ENCODE data around the gene DCC. TPM values are rescaled to one million over a fixed set of nuclear protein-coding genes. Genes with fewer than 3 reads are reported as not detected.

Gene DCC
- total RNA-seq, 1 donor from 2014 or later, result 14.7 TPM

GRCh38 chr18:53254265-53254664, 914.3 kb downstream of the DCC start:
- H3K9me3 Mint-ChIP-seq (ENCODE audit: unreplicated experiment), result no peaks in the 10 kb centered on the region
- no peak overlapping the region for H3K27ac Mint-ChIP-seq (ENCODE audit: unreplicated experiment)
- TF ChIP-seq, protein P1, sequence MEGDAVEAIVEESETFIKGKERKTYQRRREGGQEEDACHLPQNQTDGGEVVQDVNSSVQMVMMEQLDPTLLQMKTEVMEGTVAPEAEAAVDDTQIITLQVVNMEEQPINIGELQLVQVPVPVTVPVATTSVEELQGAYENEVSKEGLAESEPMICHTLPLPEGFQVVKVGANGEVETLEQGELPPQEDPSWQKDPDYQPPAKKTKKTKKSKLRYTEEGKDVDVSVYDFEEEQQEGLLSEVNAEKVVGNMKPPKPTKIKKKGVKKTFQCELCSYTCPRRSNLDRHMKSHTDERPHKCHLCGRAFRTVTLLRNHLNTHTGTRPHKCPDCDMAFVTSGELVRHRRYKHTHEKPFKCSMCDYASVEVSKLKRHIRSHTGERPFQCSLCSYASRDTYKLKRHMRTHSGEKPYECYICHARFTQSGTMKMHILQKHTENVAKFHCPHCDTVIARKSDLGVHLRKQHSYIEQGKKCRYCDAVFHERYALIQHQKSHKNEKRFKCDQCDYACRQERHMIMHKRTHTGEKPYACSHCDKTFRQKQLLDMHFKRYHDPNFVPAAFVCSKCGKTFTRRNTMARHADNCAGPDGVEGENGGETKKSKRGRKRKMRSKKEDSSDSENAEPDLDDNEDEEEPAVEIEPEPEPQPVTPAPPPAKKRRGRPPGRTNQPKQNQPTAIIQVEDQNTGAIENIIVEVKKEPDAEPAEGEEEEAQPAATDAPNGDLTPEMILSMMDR (IDR thresholded peaks at IDR 0.05; ENCODE audit: unreplicated experiment), result no peak

DNA sequence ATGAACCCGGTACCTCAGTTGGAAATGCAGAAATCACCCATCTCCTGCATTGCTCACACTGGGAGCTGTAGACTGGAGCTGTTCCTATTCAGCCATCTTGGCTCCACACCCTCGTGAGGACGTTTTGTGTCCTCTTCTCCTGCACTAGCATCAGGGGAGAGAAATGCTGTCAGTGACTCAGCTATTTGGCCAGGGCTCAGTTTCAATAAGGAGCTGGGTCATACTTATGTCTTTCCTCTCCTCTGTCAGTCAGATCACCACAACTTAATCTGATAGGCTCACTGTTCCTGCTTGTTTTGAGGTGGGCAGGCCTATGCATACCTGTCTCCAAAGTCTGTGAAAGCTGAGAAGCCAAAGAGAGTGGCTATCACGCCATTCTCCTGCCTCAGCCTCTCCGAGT, 921.2 kb downstream of the DCC start:
- no peaks in the 10 kb centered on the region for H3K9me3 Mint-ChIP-seq (ENCODE audit: unreplicated experiment)
- no peak overlapping the region for H3K4me3 Mint-ChIP-seq (ENCODE audit: unreplicated experiment)
- H3K4me1 Mint-ChIP-seq (ENCODE audit: unreplicated experiment), result no peaks in the 10 kb centered on the region
- H3K36me3 Mint-ChIP-seq (ENCODE audit: low read depth, unreplicated experiment), result no peaks in the 10 kb centered on the region
- no peak overlapping the region for H3K27ac Mint-ChIP-seq (ENCODE audit: unreplicated experiment)
- no peak for DNase-seq (ENCODE audit: low spot score)
- TF ChIP-seq, protein P1 (IDR thresholded peaks at IDR 0.05; ENCODE audit: unreplicated experiment), result no peak
- H3K27me3 Mint-ChIP-seq (ENCODE audit: unreplicated experiment), result no peaks in the 10 kb centered on the region

More at GRCh38 chr18:53254265-53254664, 914.3 kb downstream of the DCC start:
- Mint-ChIP-seq H3K4me3 (ENCODE audit: unreplicated experiment) (no peak overlapping the region), H3K27me3 (ENCODE audit: unreplicated experiment) (no peaks in the 10 kb centered on the region), H3K4me1 (ENCODE audit: unreplicated experiment) (no peaks in the 10 kb centered on the region), H3K36me3 (ENCODE audit: low read depth, unreplicated experiment) (no peaks in the 10 kb centered on the region)
- no peak for DNase-seq (ENCODE audit: low spot score)

- DNase-seq (ENCODE audit: low spot score), result no peak
- TF ChIP-seq, protein P1 (IDR thresholded peaks at IDR 0.05; ENCODE audit: unreplicated experiment), result no peak
- no peaks in the 10 kb centered on the region for H3K9me3 Mint-ChIP-seq (ENCODE audit: unreplicated experiment)
- no peak overlapping the region for H3K27ac Mint-ChIP-seq (ENCODE audit: unreplicated experiment)
- no peaks in the 10 kb centered on the region for H3K36me3 Mint-ChIP-seq (ENCODE audit: low read depth, unreplicated experiment)
- H3K4me1 Mint-ChIP-seq (ENCODE audit: unreplicated experiment), result no peaks in the 10 kb centered on the region
- H3K27me3 Mint-ChIP-seq (ENCODE audit: unreplicated experiment), result no peaks in the 10 kb centered on the region
- H3K4me3 Mint-ChIP-seq (ENCODE audit: unreplicated experiment), result no peak overlapping the region
Observed at GRCh38 chr18:53266850-53267249, 926.9 kb downstream of the DCC start.

DNA sequence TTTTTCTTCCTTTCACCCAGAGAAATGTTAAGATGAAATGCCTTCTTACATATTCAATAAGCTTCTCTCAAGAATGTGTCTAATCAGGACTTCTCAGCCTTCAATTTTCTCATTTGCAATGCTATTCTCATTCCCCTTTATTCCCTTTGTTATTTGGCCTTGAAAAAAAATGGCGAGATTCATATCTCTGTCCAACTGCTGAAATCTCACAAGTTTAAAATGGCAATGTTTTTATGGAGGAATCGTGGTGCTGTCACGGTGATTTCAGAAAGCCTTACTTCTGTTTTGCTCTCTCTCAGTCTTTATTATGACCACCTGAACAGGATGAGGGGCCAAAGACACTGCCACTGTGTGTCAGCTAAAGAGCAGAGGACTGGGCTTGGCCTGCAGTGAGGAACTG, 928.5 kb downstream of the DCC start:
- TF ChIP-seq, protein P1 (IDR thresholded peaks at IDR 0.05; ENCODE audit: unreplicated experiment), result no peak
- DNase-seq (ENCODE audit: low spot score), result no peak
- H3K36me3 Mint-ChIP-seq (ENCODE audit: low read depth, unreplicated experiment), result no peaks in the 10 kb centered on the region
- no peak overlapping the region for H3K27ac Mint-ChIP-seq (ENCODE audit: unreplicated experiment)
- no peaks in the 10 kb centered on the region for H3K9me3 Mint-ChIP-seq (ENCODE audit: unreplicated experiment)
- no peak overlapping the region for H3K4me3 Mint-ChIP-seq (ENCODE audit: unreplicated experiment)
- no peaks in the 10 kb centered on the region for H3K27me3 Mint-ChIP-seq (ENCODE audit: unreplicated experiment)
- H3K4me1 Mint-ChIP-seq (ENCODE audit: unreplicated experiment), result no peaks in the 10 kb centered on the region

DNA sequence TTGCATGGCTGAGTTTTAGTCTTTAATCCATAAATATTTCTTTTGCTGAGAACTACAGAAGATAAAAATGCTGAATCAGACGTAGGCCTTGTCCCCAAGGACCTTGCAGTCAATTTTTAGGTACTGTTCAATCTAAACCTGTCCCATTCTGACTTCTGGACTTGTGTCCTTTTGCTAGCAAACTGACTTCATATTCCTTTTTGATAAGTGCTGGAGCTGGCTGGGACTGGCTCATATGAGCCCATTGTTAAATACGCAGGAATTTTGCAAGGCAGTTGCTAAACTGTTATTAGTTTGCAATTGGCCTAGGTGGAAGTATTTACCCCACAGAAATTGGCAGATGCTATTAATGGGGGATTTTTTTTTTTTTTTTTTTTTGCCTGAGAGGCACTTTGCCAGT, 941.4 kb downstream of the DCC start:
- no peaks in the 10 kb centered on the region for H3K9me3 Mint-ChIP-seq (ENCODE audit: unreplicated experiment)
- H3K27me3 Mint-ChIP-seq (ENCODE audit: unreplicated experiment), result no peaks in the 10 kb centered on the region
- H3K36me3 Mint-ChIP-seq (ENCODE audit: low read depth, unreplicated experiment), result no peaks in the 10 kb centered on the region
- no peak overlapping the region for H3K27ac Mint-ChIP-seq (ENCODE audit: unreplicated experiment)
- no peak for DNase-seq (ENCODE audit: low spot score)
- H3K4me3 Mint-ChIP-seq (ENCODE audit: unreplicated experiment), result no peak overlapping the region
- no peaks in the 10 kb centered on the region for H3K4me1 Mint-ChIP-seq (ENCODE audit: unreplicated experiment)
- TF ChIP-seq, protein P1 (IDR thresholded peaks at IDR 0.05; ENCODE audit: unreplicated experiment), result no peak

Data from endothelial cell (in vitro differentiated cells).